IMR-90 (cell line): Measurements from ENCODE around the gene SPRR3.

ENCODE experiments used
- BHLHE40 ChIP-seq: fragments of 150-350 bp; IDR thresholded peaks from 2 replicates; pipeline ENCODE4 v1.6.1; 2016; ENCODE audit warnings: mild to moderate bottlenecking, low read depth, low read length
- CEBPB ChIP-seq: IDR thresholded peaks from 2 replicates; pipeline ENCODE4 v1.6.1; 2012; ENCODE audit warnings: low read depth, low read length, improper control_type of control experiment
- CHD1 ChIP-seq: IDR thresholded peaks from 2 replicates; pipeline ENCODE4 v1.6.1; 2012; ENCODE audit warnings: low read depth, low read length, improper control_type of control experiment
- MAFK ChIP-seq: IDR thresholded peaks from 2 replicates; pipeline ENCODE4 v1.6.1; 2012; ENCODE audit warnings: low read depth, low read length, improper control_type of control experiment
- MAZ ChIP-seq: IDR thresholded peaks from 2 replicates; pipeline ENCODE4 v1.6.1; 2012; ENCODE audit warnings: low read depth, mild to moderate bottlenecking, low read length, improper control_type of control experiment, moderate library complexity, borderline replicate concordance
- MXI1 ChIP-seq: IDR thresholded peaks from 2 replicates; pipeline ENCODE4 v1.6.1; 2012; ENCODE audit warnings: low read depth, mild to moderate bottlenecking, low read length, moderate library complexity, borderline replicate concordance
- NFE2L2 ChIP-seq: fragments of 150-350 bp; IDR thresholded peaks from 2 replicates; pipeline ENCODE4 v1.6.1; 2016; ENCODE audit warnings: low read depth, mild to moderate bottlenecking, low read length
- POLR2A ChIP-seq: IDR thresholded peaks from 2 replicates; pipeline ENCODE4 v1.6.1; 2012; ENCODE audit warnings: mild to moderate bottlenecking, low read depth, low read length
- RAD21 ChIP-seq: IDR thresholded peaks from 2 replicates; pipeline ENCODE4 v1.6.1; 2012; ENCODE audit warnings: low read length, improper control_type of control experiment
- RFX5 ChIP-seq: IDR thresholded peaks from 2 replicates; pipeline ENCODE4 v1.8.0; 2012; ENCODE audit warnings: low read depth, mild to moderate bottlenecking, low read length, moderate library complexity
- SMC3 ChIP-seq: fragments of 150-350 bp; IDR thresholded peaks from 2 replicates; pipeline ENCODE4 v1.6.1; 2016; ENCODE audit warnings: low read depth, mild to moderate bottlenecking, antibody characterized with exemption, low read length, moderate library complexity
- TF ChIP-seq, protein P1 (sequence below): conservative IDR thresholded peaks from 2 replicates; pipeline ENCODE4 v1.5.1; 2012; ENCODE audit warnings: mild to moderate bottlenecking, low read depth, low read length, improper control_type of control experiment
- TF ChIP-seq, protein P2 (sequence below): fragments of 150-350 bp; IDR thresholded peaks from 2 replicates; pipeline ENCODE4 v1.6.1; 2017; ENCODE audit warnings: mild to moderate bottlenecking, antibody characterized with exemption, low read length, low read depth

DNA sequence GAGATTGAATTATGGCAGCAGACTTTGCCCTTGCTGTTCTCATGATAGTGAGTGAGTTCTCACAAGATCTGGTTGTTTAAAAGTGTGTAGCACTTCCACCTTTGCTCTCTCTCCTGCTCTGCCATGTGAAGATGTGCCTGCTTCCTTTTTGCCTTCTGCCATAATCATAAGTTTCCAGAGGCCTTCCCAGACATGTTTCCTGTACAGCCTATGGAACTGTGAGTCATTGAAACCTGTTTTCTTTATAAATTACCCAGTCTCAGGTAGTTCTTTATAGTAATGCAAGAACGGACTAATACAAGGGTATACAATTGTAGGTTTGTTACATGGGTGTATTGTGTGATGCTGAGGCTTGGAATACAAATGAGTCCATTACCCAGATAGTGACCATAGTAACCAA, 33.7 kb downstream of the SPRR3 start:
- TF ChIP-seq, protein P1, sequence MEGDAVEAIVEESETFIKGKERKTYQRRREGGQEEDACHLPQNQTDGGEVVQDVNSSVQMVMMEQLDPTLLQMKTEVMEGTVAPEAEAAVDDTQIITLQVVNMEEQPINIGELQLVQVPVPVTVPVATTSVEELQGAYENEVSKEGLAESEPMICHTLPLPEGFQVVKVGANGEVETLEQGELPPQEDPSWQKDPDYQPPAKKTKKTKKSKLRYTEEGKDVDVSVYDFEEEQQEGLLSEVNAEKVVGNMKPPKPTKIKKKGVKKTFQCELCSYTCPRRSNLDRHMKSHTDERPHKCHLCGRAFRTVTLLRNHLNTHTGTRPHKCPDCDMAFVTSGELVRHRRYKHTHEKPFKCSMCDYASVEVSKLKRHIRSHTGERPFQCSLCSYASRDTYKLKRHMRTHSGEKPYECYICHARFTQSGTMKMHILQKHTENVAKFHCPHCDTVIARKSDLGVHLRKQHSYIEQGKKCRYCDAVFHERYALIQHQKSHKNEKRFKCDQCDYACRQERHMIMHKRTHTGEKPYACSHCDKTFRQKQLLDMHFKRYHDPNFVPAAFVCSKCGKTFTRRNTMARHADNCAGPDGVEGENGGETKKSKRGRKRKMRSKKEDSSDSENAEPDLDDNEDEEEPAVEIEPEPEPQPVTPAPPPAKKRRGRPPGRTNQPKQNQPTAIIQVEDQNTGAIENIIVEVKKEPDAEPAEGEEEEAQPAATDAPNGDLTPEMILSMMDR, result no peak
- TF ChIP-seq CEBPB (no peak), NFE2L2 (no peak), POLR2A (no peak), MAFK (no peak), BHLHE40 (no peak), RAD21 (no peak), SMC3 (no peak), MXI1 (no peak), RFX5 (no peak), MAZ (no peak), CHD1 (no peak)
- TF ChIP-seq, protein P2, sequence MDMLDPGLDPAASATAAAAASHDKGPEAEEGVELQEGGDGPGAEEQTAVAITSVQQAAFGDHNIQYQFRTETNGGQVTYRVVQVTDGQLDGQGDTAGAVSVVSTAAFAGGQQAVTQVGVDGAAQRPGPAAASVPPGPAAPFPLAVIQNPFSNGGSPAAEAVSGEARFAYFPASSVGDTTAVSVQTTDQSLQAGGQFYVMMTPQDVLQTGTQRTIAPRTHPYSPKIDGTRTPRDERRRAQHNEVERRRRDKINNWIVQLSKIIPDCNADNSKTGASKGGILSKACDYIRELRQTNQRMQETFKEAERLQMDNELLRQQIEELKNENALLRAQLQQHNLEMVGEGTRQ, result no peak
